Activated CD4-positive, alpha-beta T cell treated with anti-CD3 and anti-CD28 coated beads, Interleukin-2, Interleukin-4, amounts not matched to agents 100 ng/mL and 50 ng/mL, durations not matched to agents 16 hours and 8 hours (primary cell): ENCODE results near the gene DHRS13.
A peak's percentile ranks its signal among the peaks of the same experiment; 100 is the strongest.
"Not testable (repeated sequence)": the region's sequence is repeated elsewhere in the genome, so short reads cannot be mapped to it uniquely, and the experiment has no call there.

Experiments
- DNase-seq: peaks from one replicate; pipeline ENCODE4 v3.0.0-alpha.2; 2020; ENCODE audit warnings: low spot score

Gene DHRS13

GRCh38 chr17:28903546-28903841, 615 bp upstream of the DHRS13 start:
- DNase-seq = not testable (repeated sequence)

DNA sequence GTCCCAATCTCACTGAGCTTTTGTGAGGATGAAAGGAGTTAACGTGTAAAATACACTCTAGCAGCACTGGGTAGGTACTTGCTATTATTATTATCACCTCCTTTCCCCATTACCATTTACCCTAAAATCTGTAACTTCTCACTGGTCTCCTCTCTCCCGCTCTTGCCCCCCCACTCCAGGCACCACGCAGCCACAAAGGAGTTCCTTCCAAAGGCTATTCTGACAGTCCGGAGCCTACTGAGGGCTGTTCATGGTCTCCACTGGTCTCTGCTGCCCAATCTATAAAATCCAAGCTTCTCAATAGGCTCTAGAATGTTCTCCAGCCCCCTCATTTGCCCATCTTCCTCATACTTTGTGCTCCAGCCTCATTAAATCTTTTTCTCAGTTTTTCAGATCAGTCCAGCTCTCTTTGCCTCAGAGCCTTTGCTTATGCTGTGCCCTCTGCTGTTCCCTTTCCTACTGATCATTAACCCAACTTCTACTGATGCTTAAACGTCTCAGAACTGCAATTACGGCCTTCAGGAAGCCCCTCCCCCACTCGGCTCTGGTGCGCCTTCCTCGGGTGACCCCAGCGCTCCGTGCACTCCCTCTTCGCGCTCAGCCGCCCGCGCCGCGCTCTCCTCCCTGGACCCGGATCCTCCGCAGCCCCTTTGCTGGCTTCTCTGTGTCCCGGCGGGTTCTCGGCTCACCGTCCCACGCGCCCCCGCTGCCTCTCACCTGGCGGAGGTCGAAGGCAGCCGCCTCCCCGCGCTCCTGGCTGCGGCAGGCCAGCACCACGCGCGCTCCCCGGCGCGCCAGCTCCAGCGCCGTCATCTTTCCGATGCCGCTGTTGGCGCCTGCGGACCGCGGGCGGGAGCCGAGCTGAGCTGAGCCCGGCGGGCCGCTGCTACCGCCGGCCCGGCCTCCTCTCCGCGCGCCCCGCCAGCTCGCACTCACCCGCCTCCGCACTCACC, 737 bp downstream of the DHRS13 start:
- peak; percentile 58 for DNase-seq

- DNase-seq = no peak
These were observed 1.7 kb downstream of the DHRS13 start for GRCh38 chr17:28900986-28901726.

DNA sequence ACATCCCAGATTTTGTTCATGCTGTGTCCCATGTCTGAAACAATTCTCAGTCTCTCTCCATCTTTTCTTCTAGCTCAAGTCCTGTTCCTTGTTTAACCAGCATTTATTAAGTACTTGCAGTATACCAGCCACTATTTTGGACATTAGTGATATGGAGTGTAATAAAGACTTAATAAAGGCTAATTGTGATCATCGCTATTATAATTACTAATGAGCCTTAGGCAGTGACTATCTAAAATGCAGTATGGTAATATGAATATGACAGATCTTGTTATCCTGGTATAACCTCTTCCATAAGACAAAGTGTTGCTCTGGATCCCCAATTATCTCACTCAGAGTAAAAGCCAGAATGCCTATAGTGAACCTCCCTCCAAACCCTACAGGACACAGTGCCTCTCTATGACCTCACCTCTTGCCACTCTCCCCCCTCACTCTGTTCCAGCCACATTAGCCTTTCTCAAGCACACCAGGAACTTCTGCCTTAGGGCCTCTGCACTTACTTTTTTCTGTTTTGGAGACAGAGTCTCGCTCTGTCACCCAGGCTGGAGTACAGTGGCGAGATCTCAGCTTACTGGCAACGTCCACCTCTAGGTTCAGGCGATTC, 3.6 kb downstream of the DHRS13 start:
- DNase-seq = no peak

- no peak for DNase-seq
These were observed 4.3 kb downstream of the DHRS13 start for GRCh38 chr17:28898527-28898955.

DNA sequence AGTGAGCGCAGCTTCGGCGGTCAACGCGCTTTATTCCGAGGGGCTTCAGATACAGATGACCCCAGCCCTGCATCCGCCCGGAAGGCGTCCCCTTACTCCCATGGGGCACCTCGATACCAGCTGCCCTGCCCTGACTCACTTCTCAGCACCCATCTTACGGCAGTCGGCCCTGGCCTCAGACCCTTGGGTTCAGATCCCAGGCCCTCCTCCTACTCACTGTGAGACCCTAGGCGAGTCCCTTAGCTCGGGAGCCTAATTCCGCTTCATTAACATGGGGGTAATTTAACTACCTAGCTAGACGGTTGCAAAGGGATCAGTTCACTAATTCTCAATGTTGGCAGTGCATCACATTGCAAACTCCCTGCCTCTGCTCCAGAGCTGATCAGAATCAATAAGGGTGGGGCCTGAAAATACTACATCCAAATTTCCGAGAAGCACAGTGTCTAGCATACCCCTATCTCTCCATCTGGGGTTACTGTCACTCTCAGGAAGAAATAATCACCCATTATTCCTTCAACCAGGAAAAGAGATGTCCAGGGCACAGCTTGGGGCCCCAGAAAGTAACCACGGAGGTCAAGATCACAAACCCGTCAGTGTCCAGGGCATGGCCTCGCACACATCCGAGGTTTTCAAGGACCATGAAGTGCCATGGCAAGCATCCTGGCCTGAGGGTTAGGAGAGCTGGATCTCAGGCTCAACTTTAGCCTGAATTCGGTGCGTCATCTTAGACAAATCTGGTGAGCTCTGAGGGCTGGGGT, 4.9 kb downstream of the DHRS13 start:
- DNase-seq = peak; percentile 33

- peak; percentile 59 for DNase-seq
These were observed 5.8 kb downstream of the DHRS13 start, which contains the start of gene FLOT2 for GRCh38 chr17:28896884-28897768. TSS of gene FLOT2 (minus strand) at chr17:28897733. CDS start at chr17:28897574, 159 bp downstream.

GRCh38 chr17:28896491-28896883, 6.4 kb downstream of the DHRS13 start:
- no peak for DNase-seq

DNA sequence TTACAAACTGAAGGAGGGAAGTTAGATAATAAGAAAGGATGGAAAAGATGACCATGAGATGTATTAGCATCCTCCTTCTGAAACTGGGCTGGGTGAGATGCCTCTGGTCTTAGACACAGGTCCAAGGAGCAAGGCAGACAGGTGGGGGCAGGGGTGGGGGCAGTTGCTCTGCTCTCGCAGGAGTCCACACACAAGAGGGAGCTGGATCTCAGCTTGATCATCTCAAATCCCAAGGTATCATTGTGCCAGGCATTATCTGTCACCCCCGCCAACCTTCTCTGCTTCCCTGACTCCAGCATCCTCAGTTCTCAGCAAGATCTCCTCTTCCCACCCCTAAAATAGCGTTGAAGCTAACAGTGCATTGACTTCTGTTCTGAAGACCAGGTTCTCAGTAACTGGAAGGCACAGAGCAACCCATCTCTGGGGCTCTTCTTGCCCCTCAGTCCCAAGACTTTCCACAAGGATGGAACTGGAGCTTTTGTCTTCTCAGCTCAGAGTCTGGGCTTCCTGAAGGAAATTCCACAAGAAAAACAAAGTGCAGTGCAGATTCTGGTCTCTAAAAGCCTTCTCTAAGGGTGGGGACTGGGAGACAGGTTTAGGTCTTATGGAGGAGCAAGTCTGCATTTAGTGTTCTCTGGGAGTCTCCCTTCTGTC, 7.0 kb downstream of the DHRS13 start:
- no peak for DNase-seq

DNA sequence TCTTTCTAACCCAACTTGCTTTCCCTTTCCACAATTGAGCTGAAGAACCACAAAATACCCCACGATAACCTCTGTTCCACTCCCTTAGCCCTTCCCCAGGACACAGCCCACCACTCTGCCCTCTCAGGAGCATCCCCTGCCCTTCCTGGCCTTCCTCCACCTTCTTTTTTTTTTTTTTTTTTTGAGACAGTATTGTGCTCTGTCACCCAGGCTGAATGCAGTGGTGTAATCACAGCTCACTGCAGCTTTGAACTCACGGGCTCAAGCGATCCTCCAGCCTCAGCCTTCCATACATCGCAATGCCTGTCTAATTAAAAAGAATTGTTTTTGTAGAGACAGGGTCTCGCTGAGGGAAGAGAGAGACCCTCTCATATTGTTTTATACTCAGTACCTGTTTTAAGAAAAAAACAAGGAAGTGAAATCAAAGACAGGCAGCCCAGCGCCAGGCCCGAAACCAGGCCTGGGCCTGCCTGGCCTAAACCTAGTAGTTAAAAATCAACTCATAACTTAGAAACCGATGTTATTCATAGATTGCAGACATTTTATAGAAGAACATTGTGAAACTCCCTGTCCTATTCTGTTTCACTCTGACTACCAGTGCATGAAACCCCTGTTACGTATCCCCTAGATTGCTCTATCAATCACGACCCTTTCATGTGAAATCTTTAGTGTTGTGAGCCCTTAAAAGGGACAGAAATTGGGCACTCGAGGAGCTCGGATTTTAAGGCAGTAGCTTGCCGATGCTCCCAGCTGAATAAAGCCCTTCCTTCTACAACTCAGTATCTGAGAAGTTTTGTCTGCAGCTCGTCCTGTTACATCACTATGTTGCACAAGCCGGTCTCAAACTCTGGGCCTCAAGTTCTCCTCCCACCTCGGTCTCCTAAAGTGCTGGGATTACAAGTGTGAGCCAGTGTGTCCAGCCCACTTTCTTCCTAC, 9.4 kb downstream of the DHRS13 start:
- peak; percentile 73 for DNase-seq

- DNase-seq = no peak
These were observed 10.9 kb downstream of the DHRS13 start for GRCh38 chr17:28892024-28892423.

- no peak for DNase-seq
These were observed 11.7 kb downstream of the DHRS13 start for GRCh38 chr17:28891201-28891600.

GRCh38 chr17:28889996-28890395, 12.9 kb downstream of the DHRS13 start:
- DNase-seq = no peak

GRCh38 chr17:28888832-28889231, 14.0 kb downstream of the DHRS13 start:
- no peak for DNase-seq

DNA sequence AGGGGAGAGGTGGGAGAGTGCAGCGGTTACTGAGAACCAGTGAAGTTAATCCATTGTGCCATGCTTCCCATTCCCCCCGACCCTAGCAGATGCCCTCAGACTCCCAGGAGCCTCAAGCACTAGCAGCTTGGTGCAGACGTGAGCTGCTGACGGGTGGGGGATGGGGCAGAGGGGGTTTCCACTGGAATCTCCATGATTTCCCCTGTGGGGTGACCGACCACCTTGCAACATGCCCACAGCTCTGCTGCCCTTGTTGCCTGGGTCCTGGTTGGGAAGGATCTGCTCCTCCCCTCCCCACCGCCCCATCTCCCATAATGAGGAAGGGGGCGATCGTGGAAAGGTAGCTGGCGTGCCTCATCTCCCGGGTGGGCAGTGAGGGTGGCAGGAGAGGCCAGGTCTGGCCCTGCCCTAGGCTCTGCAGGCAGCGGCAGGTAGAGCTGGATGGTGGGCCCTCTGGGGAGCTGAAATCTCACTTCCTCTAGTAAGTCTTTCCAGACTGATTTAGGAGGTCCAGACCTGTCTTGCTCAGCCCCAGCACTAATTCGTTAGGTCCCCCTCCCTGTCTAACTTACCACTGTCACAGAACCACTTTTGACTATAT, 14.9 kb downstream of the DHRS13 start:
- no peak for DNase-seq

DNA sequence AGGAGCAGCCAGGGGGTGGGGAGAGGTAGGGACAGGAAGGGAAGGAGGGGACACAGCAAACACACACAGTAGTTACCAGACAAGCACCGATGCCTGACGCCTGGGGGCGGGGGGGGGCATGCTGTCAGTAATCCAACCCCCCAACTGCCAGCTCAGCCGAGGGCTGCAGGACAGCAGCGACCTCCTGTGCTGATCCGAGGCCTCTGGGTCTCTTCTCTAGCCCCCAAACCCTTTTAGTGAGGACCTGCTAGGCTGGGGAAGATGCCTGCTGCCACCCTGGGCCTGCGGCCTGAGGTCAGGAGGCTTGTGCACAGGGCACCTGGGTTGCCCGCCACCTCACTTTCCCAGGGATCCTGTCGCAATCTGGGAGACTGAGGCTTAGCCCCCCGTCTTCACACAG, 16.9 kb downstream of the DHRS13 start:
- no peak for DNase-seq

DNA sequence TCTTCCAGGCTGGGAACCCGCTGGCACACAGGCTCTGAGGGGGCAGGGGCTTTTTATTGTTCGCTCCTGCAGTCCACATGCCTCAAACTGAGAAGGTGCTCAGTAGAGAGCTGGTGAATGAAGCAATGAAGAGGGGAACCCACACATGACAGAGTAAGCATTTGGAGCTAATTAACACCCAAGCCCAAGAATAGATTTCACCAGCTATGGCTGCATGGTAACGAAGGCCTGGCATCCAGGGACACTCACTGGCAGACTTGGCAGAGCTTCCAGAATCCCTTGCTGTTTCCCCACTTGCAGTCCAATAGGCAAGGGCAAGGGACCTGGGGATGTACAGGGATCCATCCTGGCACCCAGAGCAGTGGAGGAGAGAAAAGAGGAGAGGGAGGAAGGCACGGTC, 17.5 kb downstream of the DHRS13 start:
- no peak for DNase-seq

GRCh38 chr17:28883967-28884702, 18.7 kb downstream of the DHRS13 start:
- DNase-seq = no peak
